HG03108 (cell line): ENCODE data around the gene LHFPL6.

Experiments
- ATAC-seq: cut with Tn5 transposase; IDR thresholded peaks from one replicate; pipeline ENCODE4 v1.9.1; 2021; ENCODE audit warnings: moderate library complexity; ENCODE audit not compliant: unreplicated experiment

Gene LHFPL6

GRCh38 chr13:39318161-39318560 lies 284.8 kb downstream of the LHFPL6 start:
- ATAC-seq: no peak

- ATAC-seq: no peak
Observed at GRCh38 chr13:39317291-39317690, 285.7 kb downstream of the LHFPL6 start.

GRCh38 chr13:39315796-39316195 lies 287.2 kb downstream of the LHFPL6 start:
- ATAC-seq: no peak

- no peak for ATAC-seq
Observed at GRCh38 chr13:39313721-39314120, 289.3 kb downstream of the LHFPL6 start.

- no peak for ATAC-seq
Observed at GRCh38 chr13:39312596-39312995, 290.4 kb downstream of the LHFPL6 start.

GRCh38 chr13:39311619-39312018 lies 291.4 kb downstream of the LHFPL6 start:
- no peak for ATAC-seq

GRCh38 chr13:39310961-39311360 lies 292.0 kb downstream of the LHFPL6 start:
- ATAC-seq: no peak

- ATAC-seq: peak; percentile 89
Observed at GRCh38 chr13:39306639-39307589, 296.1 kb downstream of the LHFPL6 start.

- ATAC-seq: no peak
Observed at GRCh38 chr13:39302820-39303219, 300.2 kb downstream of the LHFPL6 start.

- no peak for ATAC-seq
Observed at GRCh38 chr13:39298951-39299350, 304.0 kb downstream of the LHFPL6 start.

GRCh38 chr13:39297664-39298171 lies 305.3 kb downstream of the LHFPL6 start:
- ATAC-seq: no peak

- ATAC-seq: no peak
Observed at GRCh38 chr13:39297023-39297422, 306.0 kb downstream of the LHFPL6 start.

GRCh38 chr13:39296193-39296592 lies 306.8 kb downstream of the LHFPL6 start:
- no peak for ATAC-seq
